NCI-H2196 treated with DMSO at 0.1 percent for 48 hours (cell line): ENCODE measurements around the gene SIL1.

ENCODE experiments used
- DNase-seq: peaks from one replicate; lab custom pipeline; 2025; ENCODE audit not compliant: unreplicated experiment; lab: John Stamatoyannopoulos, UW

The SIL1 gene

DNA sequence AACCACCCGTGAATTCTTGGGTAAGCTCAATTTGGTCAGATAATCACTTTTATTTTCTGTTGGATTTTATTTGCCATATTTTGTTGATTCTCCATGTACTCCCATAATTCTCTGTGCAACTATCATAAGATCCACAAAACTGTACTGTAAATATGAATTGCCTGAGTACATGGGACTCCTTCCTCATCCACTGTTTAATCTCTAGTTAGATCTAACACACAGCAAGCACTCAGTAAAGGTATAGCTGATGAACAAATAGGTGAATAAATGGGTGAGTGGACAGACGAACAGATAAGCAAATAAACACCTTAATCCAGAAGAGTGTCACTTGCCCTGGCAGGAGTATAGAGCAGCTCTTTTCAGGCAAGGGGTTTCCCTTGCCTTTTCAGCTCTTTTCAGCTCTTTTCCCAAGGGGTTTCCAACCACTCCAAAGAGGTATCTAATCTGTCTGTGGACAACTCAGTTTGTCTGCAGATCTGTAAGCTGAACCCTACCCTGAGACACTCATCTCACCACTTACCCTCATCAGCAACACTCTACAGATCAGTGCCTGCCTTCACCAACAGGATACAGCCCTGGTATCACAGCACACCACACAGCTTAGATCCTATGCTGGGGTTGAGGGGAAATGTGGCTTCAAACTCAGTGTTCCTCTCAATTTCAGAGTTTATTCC, 51.2 kb downstream of the SIL1 start:
- DNase-seq = peak; percentile 13

GRCh38 chr5:139141446-139142204, 56.5 kb downstream of the SIL1 start:
- DNase-seq = no peak

GRCh38 chr5:139140591-139141071, 57.5 kb downstream of the SIL1 start:
- no peak for DNase-seq

DNA sequence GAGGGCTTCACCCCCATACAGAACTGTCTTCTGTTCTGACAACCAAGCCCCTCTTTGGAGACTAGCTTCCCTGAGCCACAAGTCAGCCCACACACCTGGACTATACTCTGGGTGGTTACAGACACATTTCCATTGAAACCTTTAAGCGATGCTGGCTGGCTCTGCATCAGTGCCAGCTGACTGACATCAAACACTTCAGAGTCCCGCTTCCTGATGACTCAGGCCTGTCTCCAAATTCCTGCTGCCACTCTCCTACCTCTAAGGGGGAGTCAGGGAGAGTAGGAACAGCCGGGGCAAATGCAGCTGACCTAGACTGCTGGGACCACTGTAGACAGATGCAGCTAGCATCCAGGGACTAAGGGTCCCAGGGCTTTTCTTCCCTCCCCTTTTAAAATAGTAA, 59.4 kb downstream of the SIL1 start:
- DNase-seq = peak; percentile 81

DNA sequence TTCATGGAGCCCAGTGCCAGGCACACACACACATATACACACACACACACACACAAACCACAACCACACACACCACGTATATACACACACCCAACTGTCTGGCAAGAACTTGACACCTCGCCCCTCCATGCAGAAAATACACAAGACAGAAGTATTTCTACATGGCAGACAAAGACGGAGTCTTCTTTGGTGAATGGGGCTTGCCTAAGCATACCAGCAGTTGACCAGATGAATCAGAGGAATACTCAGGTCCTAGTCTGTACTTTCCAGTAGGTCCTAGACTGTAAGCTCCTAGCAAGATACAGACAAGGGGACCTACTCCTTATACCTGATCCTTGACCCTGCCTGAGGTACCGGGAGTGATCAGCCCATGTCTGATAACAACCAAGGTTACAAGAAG, 60.1 kb downstream of the SIL1 start:
- DNase-seq = no peak

DNA sequence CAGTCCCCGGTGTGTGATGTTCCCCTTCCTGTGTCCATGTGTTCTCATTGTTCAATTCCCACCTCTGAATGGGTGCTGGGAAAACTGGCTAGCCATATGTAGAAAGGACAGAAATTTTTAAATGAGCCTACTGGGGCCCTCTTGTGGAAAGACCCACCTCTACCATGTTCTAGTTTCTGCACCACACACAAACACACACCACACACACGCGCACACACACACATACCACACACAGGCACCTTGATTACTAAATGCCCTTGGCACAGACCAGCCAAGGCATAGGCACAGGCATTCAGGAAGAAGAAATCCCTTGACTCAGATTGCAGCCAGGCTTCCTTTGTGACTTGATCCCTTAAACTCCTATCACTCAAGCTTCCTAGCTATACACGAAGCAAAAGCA, 60.5 kb downstream of the SIL1 start:
- peak; percentile 64 for DNase-seq

- DNase-seq = no peak
These were observed 63.3 kb downstream of the SIL1 start for GRCh38 chr5:139134906-139135305.

DNA sequence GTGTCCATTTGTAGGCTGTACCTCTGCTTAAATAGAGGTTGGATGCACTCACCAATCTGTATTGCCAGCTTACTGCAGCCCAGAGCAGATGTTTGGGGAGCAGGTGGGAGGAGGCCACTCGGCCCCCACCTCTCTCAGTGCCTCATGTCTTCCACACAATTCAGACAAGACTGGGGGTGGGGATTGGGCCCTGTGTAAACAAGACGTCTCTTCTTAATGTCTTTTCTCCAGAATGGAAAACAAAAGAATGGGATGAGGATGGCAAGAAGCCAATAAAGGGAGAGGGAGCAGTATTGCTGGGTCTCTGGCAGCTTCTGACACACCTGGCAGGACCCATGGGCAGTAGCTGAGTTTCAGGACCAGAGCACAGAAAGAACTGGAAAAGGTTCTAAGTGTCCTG, 64.9 kb downstream of the SIL1 start:
- no peak for DNase-seq

GRCh38 chr5:139132515-139132914, 65.7 kb downstream of the SIL1 start:
- DNase-seq = no peak

- no peak for DNase-seq
These were observed 66.2 kb downstream of the SIL1 start for GRCh38 chr5:139131921-139132432.

DNA sequence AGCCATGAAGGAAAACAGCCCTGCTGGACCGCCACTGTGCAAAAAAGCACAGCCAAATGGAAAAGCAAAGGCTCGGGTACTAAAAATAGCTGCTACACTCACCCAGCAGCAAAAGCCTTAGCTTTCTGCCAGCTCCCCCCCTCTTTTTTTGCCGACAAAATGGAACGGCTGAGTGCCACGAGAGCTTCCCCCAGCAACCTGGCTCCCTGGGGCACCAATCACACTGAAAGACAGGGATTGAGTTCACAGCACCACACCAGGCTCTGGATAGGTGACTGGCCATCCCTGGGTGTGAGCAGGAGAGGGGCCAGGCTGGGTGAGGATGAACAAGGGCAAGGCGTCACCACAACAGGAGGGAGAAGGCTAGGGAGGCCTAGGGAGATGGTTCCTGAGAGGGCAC, 66.7 kb downstream of the SIL1 start:
- DNase-seq = no peak

DNA sequence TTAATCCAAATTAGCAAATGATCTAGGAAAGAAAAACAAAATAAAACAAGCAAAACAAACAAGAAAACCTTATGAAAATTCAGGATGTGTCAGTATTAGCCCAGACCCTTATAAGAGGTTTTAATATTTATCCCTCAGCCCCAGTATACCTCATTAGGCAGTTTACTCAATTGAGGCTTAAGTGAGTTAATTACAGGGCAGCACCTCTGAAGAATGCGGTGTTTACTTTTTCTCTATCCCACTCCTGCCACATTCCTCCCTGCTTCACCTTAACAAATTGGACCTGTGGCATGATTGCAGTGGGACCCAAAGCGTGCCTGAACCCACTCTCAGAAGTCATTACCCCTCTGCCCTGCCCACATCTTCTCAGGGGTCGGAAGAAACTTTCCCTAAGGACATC, 67.1 kb downstream of the SIL1 start:
- no peak for DNase-seq

- no peak for DNase-seq
These were observed 68.0 kb downstream of the SIL1 start for GRCh38 chr5:139130214-139130613.

GRCh38 chr5:139126711-139127111, 71.5 kb downstream of the SIL1 start:
- no peak for DNase-seq

DNA sequence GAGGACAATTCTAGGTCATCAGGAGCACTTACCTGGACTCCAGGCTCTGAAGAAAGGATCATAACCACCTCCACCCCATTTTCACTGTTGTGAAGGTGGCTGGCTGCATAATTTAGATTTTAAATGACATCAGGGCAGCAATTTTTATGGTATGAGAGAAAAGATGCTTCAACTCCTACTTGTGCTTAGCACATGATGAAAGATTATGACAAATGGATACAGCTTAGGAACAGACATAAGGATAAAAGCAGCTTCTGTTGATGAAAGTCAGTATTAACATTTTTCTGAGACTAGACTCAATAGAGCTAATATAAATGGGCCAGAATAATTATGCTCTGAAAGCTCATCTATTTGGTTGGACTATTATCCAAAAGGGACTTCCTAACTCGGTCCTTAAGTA, 72.2 kb downstream of the SIL1 start:
- DNase-seq = no peak

DNA sequence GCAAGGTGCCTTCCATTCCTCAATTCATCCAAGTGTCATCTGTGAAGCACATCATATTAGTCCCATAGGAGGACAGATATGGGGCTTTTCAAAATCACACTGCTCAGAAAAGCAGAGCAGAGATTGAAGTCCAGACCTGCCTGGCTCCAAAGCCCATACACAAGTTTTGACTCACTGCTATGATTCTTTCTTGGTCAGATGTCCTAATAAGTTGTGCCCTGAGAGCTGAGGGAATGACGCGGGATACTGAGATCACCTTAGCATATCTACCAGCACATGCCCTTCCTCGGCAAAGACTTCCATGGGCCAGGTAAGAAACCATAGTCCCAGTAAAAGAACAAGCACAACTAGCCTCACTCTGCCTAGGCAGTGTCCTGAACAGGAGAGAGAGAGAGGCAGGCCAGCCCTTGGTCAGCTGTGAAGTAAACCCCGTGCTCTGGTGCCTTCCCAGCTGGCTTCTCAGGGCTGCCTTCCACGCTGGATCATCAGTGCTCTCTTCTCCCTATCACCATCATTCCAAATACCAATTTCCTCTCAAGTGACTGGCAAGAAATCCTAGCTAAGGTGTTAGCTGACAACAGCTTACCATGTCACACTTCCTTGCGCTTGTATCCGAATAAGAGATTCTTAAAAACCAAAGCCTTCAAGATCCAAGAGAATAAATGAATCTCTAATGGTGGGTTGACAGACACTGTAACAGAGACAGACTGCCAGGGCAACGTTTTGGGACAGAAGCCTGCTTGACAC, 73.2 kb downstream of the SIL1 start:
- no peak for DNase-seq

DNA sequence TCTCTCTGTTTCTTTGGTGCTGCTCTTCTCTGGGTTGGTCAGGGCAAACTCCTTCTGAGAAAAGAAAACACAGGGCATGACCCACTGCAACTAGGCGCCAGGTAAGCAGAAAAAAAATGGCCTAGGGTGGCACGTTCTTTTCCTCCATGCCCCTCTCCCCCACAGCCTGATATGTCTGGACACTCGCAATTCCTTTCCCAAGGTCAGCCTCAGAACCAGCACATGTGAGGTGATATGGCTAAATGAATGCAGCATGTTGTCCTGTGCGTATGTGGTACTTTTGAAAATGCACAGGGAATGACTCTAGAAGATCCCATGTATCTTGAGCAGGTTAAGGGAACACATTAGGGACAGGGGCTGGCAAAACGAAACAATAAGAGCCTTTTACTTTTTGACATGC, 77.0 kb downstream of the SIL1 start:
- no peak for DNase-seq

DNA sequence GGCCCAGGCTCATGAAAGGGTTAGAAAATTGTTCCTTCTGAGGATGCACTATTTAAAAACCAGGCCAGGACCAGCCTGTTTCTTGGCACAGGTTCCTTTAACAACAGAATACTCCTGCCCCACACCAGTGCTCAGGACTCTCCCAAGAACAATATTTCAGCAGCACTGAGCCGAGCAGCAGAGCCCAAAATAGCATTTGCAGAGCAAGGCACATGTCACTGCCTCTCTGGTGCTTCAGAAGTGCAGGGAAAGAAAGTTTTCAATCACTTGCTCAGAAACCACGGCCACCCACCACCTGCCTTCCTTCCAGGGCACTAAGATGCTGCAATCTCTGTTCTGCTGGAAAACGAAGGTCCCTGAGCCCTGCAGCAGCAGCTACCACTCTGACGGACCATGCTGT, 77.6 kb downstream of the SIL1 start:
- DNase-seq = no peak

DNA sequence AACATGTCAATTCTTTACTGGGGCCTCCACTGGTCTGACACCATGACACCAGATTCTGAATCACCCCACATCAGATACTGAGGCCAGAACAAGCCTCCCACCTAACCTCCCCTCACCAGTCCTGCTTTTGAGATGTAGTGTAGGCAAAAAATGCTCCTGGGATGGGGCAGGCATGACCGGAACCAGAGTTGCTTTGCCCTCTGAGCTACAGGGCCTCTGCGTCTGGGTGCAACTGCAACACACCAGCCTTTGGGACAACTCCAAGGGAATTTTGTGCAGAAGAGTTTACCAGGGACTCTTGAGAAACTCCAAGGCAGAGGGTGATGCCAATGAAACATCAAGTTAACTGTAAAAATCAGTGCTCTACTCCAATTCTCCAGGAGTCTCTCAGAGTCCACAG, 79.4 kb downstream of the SIL1 start:
- DNase-seq = no peak

DNA sequence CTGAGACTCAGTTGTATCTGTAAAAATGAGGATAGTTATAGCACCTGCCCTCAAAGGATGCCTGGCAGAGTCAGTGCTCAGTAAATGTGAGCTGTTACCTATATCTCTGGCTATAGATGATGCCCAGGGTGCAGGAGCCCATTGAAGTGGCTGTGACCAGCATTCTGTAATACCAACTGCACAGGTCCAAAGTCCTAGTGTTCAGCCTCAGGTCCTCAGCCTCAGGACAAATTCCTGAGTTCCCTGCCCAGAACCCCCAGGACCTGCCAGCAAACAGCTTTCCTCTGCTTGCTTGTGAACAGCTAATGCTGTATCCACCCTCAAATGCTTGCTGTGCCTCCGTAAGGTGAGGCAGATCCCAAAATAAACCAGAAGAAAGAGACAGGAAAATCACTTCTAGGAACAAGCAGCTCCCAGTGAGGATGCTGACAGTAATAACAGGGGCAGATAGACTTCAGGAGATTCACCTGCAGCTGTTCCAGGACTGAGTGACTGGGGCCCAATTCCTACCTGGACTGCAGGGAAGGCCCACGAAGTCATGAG, 80.8 kb downstream of the SIL1 start:
- DNase-seq = no peak

GRCh38 chr5:139116100-139116655, 82.0 kb downstream of the SIL1 start:
- no peak for DNase-seq
